ENCODE data around the gene ETNK2. TPM values are rescaled to one million over a fixed set of nuclear protein-coding genes. Genes with fewer than 3 reads are reported as not detected.

Gene ETNK2
- total RNA-seq, 3 donors from 2014 or later: 13.8 to 66.1 (median 16.8) TPM

GRCh38 chr1:204167730-204168129 lies 15.9 kb upstream of the ETNK2 start:
- Histone ChIP-seq H3K27ac (no peak overlapping the region), H3K27me3 (no peaks in the 10 kb centered on the region), H3K4me1 (no peaks in the 10 kb centered on the region), H3K4me3 (no peak overlapping the region), H3K9me3 (peaks cover 14 to 19% of the 10 kb centered on the region in 2 donors), H3K36me3 (no peaks in the 10 kb centered on the region)
- TF ChIP-seq POLR2AphosphoS5 (IDR thresholded peaks at IDR 0.05) (no peak), POLR2A (IDR thresholded peaks at IDR 0.05) (no peak)
- intact Hi-C loops (cut with DNase I; ENCODE audit: low total_unique reads): loop anchor here (10.0 kb wide), 1 partner anchor 197 kb away; no protein-coding TSS in a partner anchor
- no peak for DNase-seq (ENCODE audit: low spot score in 2 of 2)

- no peaks in the 10 kb centered on the region for H3K4me1 ChIP-seq
- H3K27ac ChIP-seq: no peak within 1 kb of the TSS
- no peaks in the 10 kb centered on the region for H3K27me3 ChIP-seq
- no peak for DNase-seq (ENCODE audit: low spot score in 2 of 2)
- H3K36me3 ChIP-seq: no peaks in the 10 kb centered on the region
- intact Hi-C loops (cut with DNase I; ENCODE audit: low total_unique reads): loop anchor here (10.0 kb wide), 1 partner anchor 199 kb away; no protein-coding TSS in a partner anchor
- TF ChIP-seq POLR2AphosphoS5 (IDR thresholded peaks at IDR 0.05) (no peak), POLR2A (IDR thresholded peaks at IDR 0.05) (no peak), CTCF (IDR thresholded peaks at IDR 0.05) (no peak)
- peaks cover 14 to 19% of the 10 kb centered on the region in 2 donors for H3K9me3 ChIP-seq
- no peak within 1 kb of the TSS for H3K4me3 ChIP-seq
Measured at GRCh38 chr1:204166219-204166618, 14.4 kb upstream of the ETNK2 start, which contains the start of gene REN. Gene REN, minus strand, starts transcription at chr1:204166337. Its CDS starts 44 bp downstream, at chr1:204166293.

- intact Hi-C loops (cut with DNase I; ENCODE audit: low total_unique reads): loop anchor here (10.0 kb wide), 1 partner anchor 202 kb away; no protein-coding TSS in a partner anchor
- Histone ChIP-seq H3K27ac (no peak overlapping the region), H3K9me3 (no peaks in the 10 kb centered on the region), H3K4me1 (no peaks in the 10 kb centered on the region), H3K4me3 (no peak overlapping the region), H3K27me3 (no peaks in the 10 kb centered on the region), H3K36me3 (no peaks in the 10 kb centered on the region)
- peak; percentile 80 to 90 for DNase-seq (ENCODE audit: low spot score in 2 of 2)
- TF ChIP-seq CTCF (IDR thresholded peaks at IDR 0.05) (peak; percentile 97 to 99 (median 98)), POLR2AphosphoS5 (IDR thresholded peaks at IDR 0.05) (peak; percentile 26 to 33 (median 31)), POLR2A (IDR thresholded peaks at IDR 0.05) (no peak)
Measured at GRCh38 chr1:204162494-204163074, 10.7 kb upstream of the ETNK2 start.

GRCh38 chr1:204161609-204162493 lies 10.0 kb upstream of the ETNK2 start:
- DNase-seq (ENCODE audit: low spot score in 2 of 2): no peak
- Histone ChIP-seq H3K4me3 (no peak overlapping the region), H3K36me3 (no peaks in the 10 kb centered on the region), H3K27me3 (no peaks in the 10 kb centered on the region), H3K9me3 (no peaks in the 10 kb centered on the region), H3K4me1 (no peaks in the 10 kb centered on the region), H3K27ac (no peak overlapping the region)
- intact Hi-C loops (cut with DNase I; ENCODE audit: low total_unique reads): loop anchor here (10.0 kb wide), 1 partner anchor 203 kb away; no protein-coding TSS in a partner anchor
- TF ChIP-seq POLR2AphosphoS5 (IDR thresholded peaks at IDR 0.05) (no peak), CTCF (IDR thresholded peaks at IDR 0.05) (no peak)

- no peak overlapping the region for H3K27ac ChIP-seq
- no peak for DNase-seq (ENCODE audit: low spot score in 2 of 2)
- H3K9me3 ChIP-seq: no peaks in the 10 kb centered on the region
- TF ChIP-seq POLR2AphosphoS5 (IDR thresholded peaks at IDR 0.05): no peak
- TF ChIP-seq POLR2A (IDR thresholded peaks at IDR 0.05): no peak
- no peak for TF ChIP-seq CTCF (IDR thresholded peaks at IDR 0.05)
- H3K36me3 ChIP-seq: no peaks in the 10 kb centered on the region
- H3K4me3 ChIP-seq: no peak overlapping the region
- intact Hi-C loops (cut with DNase I; ENCODE audit: low total_unique reads): loop anchor here (5.0 kb wide), 1 partner anchor 54 kb away; the partner anchor contains the start of gene GOLT1A
- H3K4me1 ChIP-seq: no peaks in the 10 kb centered on the region
- no peaks in the 10 kb centered on the region for H3K27me3 ChIP-seq
Measured at GRCh38 chr1:204157962-204158361, 6.1 kb upstream of the ETNK2 start.
